GM20431 (cell line): ENCODE results near the gene TJP3.

Source experiments
- in situ Hi-C: fragments of 300-500 bp; cut with MseI, MboI; formaldehyde crosslinking; loops from one replicate; pipeline ENCODE4 v1.15.0; 2020; ENCODE audit warnings: low sequenced_read_pairs; ENCODE audit not compliant: unreplicated experiment

TJP3 gene

DNA sequence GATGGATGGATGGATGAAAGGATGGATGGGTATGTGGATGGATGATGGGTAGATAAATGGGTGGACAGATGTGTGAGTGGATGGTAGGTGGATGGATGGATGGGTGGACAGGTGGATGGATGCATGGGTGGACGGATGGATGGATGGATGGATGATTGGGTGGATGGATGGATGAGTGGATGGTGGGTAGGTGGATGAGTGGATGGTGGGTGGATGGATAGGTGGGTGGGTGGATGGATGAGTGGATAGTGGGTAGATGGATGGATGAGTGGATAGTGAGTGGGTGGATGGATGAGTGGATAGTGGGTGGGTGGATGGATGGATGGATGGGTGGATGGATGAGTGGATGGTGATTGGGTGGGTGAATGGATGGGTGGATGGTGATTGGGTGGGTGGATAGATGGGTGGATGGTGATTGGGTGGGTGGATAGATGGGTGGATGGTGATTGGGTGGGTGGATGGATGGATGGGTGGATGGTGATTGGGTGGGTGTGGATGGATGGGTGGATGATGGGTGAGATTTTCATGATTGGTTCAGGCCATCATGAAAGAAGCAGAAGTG is 68.4 kb downstream of the TJP3 start:
- in situ Hi-C loops: no loop called here

GRCh38 chr19:3778104-3778867 is 70.1 kb downstream of the TJP3 start:
- in situ Hi-C loops: no loop called here

DNA sequence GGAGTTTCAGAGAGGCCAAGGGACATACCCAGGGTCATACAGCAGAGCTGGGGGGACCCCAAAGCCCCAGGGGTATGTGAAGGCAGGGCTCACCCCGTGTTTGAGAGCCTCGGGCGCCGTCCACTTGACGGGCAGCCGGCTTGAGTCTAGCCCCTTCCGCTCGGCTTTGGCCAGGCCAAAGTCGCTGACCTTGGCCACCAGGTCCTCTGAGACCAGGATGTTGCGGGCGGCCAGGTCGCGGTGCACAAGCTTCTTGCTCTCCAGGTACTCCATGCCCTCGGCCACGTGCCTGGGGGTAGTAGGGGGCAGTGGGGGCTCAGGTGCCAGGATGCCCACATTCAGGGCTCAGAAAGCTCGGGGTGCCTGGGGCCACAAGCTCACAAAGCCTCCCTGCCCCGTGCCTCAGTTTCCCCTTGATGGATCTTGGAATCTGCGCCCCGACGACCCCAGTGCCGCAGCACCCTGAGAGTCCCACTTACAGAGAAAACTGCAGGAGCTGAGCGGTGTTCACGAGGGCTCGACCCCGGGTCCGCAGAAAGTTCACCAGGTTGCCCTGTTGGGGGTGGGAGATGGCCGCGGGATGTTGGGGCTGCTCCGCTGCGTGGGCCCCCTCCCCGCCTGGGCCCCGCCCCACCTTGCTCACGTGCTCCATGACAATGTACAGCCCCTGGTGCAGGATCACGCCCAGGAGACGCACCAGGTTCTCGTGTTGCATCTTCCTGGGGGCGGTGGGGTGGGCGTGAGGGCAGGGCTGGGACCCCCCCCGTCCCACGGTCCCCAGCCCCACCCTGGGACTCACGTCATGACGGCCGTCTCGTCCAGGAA is 70.9 kb downstream of the TJP3 start:
- in situ Hi-C loops: no loop called here

- in situ Hi-C loops: no loop called here
These were observed 72.7 kb downstream of the TJP3 start for GRCh38 chr19:3780786-3781304.

DNA sequence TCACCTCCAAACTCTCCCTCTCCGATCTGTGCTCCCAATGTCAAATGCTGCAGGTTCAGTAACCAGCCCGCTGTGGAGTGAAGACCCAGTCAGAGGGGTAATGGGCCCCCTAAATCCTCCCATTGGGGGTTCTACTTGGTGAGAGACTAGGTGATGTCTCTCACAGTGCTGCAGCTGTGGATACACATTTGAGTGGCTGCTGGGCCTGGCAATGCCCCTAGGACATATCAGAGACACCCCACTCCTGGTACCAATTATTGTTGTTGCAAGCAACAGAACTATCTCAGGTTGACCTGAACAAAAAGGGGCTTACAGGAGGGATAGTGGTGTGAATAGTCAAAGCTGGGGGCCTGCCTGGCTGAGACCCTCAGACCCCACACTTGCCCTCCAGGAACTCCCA is 73.4 kb downstream of the TJP3 start:
- in situ Hi-C loops: no loop called here

GRCh38 chr19:3782330-3782729 is 74.1 kb downstream of the TJP3 start:
- in situ Hi-C loops: no loop called here

DNA sequence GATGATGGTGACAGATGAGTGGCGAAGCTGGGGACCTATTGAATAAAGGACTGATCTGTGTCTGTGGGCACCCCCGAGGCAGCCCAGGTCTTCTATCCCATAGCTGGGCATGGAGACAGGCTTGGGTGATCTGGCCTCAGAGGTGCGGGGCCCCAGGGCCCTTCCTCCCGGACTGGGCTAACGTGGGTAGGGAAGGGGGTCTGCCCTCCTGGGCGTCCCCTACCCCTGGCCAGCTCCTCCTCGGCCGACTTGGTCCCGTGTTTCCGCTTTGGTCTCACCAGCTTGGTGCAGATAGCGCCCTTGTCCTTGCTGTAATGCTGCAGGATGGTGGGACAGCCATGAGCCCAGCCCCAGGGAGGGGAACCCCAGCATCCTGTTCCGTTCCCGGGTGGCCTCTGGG is 74.7 kb downstream of the TJP3 start:
- in situ Hi-C loops: no loop called here

DNA sequence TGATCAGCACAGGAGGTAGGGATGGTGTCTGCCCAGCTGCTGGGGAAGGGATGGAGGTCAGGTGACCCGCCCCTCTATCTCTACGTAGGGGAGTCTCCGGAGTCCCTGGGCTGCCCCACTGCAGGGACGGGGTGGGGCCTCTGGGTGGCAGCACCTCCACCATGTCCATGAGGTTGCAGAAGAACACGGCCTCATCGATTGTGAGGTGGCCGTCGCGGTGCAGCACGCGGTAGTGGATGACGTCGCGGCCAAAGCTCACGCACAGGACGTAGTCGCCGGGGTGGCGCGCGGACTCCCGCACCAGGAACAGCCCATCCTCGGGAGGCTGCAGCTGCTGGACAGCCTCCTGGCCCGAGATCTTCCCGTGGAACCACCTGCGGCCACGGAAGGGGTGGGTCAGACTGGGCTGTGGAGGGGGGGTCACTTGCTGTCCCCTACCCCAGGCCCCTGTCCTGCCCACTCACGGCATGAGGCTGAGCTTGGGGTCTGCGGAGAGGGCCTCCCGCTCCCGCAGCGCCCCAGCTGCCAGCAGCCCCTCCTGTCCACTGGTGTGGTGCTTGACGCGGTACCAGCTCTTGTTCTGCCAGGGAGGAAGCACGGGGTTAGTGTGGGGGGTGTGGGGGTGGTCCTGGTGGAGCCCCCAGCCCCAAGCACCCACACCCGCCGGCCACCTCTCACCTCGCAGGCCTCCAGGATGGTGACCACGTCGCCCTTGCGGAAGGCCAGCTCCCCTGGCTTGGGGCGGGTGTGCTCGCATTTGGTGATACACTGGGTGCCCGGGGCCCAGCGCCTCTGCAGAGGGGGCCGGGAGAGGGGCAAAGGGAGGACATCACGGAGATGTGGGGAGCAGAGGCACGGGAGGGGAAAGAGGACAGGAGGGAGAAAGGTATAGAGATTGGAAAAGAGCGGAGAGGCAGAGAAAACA is 75.7 kb downstream of the TJP3 start:
- in situ Hi-C loops: no loop called here

GRCh38 chr19:3784607-3785450 is 76.6 kb downstream of the TJP3 start:
- in situ Hi-C loops: no loop called here

DNA sequence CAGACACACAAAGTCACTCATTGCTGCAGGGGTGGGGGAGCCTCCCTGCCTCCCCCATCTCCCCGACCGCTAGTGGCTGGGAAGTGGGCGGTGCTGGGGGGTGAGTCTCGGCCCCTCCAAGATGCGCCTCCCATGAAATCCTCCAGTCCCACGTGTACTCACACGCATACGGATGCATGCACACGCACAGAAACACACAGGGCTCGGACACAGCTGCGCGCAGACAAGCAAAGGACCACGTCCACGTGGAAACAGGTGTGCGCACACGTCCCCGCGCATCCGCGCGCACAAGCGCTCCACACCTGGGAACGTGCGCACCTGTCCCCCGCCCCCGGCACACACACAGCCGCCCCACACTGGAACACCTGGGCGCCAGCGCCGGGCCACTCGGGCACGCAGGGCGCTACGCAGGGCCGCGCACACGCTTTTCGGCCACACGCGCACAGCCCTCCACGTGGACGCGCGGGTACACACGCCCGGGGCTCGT is 77.3 kb downstream of the TJP3 start:
- in situ Hi-C loops: no loop called here

DNA sequence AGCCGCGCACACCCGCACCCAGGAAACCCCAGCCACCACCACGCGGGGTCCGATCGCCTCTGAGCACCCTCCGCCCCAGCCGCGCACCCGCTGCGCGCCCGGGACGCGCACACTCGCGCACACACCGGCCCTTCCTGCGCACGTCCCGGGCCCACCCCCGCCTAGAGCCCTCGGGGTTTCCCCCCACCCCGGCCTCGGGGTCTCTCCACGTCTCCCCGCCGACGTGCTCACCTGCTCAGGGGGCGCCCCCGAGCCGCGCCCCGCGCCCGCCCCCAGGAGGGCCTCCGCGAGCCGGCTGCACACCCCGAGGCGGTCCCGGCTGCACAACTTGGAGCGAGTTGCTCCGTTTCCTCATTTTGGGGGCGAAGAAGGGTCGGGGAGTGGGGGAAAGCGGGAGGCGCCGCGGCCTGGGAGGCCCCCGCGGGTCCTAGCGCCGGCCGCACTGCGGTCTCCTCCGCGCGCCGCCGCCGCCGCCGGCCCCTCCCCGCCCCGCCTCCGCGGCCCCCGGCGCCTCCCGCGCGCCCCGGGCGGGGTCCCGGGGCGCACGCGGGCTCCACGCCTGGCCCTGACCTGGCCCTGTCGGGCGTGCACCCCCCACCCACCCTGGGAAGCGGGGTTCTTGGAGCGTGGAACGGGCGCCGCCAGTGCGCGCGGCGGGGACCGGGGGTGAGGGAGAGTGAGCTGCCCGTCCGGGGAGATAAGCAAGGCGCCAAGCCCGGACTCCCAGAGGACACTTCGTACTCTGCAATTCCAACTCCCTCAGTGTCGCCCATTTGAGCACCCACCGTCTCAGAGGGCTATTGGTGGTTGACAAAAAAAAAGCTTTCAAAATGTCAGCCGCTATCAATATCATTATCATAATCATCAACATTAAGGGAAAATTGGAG is 78.0 kb downstream of the TJP3 start, which contains the start of gene MATK:
Gene MATK, minus strand, starts transcription at position 444 of the 887 bp plus-strand sequence. CDS start 1,246 bp downstream, outside the sequence.
- in situ Hi-C loops: no loop called here

DNA sequence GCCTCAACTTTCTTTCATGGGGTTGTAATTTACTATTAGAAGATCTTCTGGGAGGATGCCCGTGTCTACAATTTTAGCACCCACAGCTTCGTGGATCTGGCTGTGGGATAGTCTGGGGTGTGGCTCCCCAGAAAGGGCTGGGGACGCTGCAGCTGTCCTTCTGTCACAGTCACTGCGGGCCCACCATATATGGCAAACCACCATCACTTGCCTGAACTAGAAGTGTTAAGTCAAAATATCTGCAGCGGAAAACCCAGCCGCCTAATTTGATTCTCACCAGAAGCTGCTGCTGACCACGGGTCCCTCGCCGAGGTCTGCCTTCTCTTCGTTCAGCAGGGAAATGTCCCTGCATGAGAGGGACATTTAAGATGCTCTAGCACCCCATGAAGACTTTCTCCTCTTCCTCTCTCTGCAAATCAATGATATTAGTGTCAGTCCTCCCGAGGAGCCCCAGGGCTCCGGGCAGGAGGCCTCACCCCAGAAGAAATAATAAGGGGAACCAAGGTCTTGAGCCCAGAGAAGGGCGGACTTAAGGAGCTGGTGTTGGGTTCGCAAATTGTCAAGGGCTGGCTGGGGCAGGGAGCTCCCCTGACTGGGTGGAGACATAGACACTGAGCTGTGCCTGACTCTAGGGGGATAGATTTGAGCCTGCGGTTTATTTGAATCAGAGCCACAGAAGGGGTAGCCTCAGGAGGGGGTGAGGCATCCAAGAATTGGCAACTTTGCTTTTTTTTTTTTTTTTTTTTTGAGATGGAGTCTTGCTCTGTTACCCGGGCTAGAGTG is 81.0 kb downstream of the TJP3 start:
- in situ Hi-C loops: no loop called here

DNA sequence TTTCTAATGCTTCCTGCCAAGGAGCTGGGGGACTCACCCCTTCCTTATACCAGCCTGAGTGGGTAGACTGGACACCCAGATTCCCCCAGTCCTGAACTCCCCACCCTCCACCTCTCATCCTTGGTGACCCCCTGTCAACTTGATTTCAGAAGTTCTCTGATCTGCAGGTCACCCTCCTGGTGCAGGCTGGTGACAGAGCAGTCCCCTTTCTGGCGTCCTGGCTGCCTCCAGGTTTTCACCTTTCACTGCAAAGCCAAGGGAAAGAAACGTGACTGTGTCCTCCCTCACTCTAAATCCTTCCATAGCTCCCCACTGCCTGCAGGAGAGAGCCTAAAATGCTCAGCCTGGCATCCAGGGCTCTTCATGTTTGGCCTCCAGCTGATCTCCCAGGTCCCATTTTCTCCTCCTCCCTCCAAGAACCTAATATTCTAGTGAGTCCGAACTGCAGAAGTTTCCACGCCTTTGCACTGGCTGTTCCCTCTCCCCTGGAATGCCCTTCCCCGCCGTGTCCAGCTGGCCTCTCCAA is 82.1 kb downstream of the TJP3 start:
- in situ Hi-C loops: no loop called here

DNA sequence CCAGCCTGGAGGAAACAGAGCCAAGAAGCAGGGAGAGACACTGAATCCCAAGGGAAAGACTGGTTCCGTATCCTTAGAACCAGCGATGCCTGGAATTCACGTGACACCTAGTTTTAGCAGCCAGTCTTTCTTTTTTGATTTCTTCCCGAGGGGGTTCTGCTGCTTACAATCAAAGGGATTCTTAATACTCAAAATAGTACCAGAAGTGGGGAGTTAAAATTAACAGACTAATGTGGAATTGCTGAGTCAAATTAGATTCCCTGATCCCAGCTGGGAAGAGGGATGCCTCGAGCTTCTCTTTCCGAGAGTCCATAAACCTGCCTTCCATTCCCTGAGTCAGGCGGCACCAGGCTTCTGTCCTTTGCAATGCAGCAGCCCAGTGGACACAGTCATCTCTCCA is 82.8 kb downstream of the TJP3 start:
- in situ Hi-C loops: no loop called here

DNA sequence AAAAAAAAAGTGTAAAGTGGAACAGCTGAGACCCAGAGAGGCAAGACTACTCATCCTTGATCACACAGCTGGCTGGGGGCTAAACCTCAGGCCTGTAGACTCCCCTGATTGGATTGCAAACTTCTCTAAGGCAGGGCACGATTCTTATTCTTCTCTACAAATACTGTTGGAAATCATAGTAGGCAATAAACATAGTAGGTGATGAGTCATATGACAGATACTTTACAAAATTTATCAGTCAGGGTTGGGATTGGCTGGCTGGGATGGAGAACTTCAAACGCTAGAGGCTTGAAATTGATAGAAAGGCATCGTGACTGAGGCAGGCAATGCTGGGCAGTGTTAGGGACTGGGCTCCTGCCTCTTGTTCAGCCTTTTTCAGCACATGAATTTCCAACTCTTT is 83.9 kb downstream of the TJP3 start:
- in situ Hi-C loops: no loop called here

- in situ Hi-C loops: no loop called here
These were observed 85.6 kb downstream of the TJP3 start for GRCh38 chr19:3793799-3794198.

DNA sequence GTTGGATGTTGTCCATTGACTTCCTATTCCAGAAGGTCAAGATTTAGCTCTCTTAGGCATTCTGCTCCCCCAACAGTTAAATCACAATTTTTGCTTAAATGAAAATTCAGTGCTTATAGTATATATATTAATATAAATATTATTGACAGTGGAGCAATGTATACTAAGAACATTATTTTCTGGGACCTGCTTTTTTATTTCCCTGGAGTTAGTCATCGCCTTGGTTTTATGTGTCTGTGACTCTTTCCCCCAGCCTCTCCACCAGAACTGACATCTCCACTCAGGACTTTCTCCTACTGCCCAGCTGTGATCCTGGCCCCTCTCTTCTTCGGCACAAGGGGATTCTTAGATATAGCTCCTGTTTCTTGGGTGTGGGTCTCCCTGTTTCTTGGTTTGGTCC is 88.2 kb downstream of the TJP3 start:
- in situ Hi-C loops: no loop called here
